ENCODE results near the gene ZNHIT1.

The ZNHIT1 gene

DNA sequence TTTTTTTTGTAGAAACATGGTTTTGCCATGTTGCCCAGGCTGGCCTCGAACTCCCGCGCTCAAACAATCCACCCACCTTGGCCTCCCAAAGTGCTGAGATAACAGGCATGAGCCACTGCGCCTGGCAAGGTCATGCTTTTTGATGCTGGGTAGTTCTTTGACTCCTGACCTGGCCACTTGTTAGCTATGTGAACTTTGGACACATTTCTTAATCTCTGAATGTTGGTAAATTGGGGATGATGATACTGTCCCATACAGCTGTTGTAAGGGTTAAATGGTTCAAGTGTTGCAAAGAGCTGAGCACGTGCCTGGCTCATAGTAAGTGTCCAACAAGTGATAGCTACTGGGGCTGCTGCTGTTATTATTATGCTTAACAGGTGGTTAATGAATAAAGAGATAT, 2.3 kb downstream of the ZNHIT1 start:
- no peak for DNase-seq

DNA sequence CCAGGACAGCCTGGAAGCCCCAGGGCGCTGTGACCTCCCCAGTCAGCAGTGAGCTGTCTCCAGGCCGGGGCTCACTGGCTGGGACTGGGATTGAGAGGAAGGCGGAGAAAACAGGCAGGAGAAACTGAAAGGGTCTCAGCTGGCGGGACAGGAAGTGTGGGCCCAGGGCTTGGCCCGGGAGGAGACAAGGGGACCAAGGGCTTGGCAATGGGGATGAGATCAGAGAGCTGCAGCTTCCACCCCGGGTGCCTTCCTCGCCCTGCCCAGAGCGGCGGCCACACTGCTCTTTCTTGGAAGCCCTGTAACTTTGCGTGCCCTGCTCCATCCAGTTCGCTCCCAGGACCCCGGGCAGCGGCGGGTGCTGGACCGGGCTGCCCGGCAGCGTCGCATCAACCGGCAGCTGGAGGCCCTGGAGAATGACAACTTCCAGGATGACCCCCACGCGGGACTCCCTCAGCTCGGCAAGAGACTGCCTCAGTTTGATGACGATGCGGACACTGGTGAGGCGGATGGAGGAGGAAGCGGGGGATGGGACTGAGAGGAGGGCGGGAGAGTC, 4.4 kb downstream of the ZNHIT1 start:
- DNase-seq = no peak

DNA sequence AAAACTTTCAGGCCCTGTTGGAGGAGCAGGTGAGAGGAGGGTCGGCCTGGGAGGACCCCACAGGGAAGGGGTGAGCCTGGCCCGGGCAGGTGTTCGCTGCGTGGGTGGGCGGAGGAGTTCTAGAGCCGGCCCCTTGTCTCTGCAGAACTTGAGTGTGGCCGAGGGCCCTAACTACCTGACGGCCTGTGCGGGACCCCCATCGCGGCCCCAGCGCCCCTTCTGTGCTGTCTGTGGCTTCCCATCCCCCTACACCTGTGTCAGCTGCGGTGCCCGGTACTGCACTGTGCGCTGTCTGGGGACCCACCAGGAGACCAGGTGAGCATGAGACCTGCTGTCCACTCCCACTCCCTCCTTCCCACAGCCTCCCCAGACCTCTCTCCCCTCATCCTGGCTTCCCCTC, 5.6 kb downstream of the ZNHIT1 start:
- no peak for DNase-seq

- DNase-seq = no peak
Measured at GRCh38 chr7:101225650-101226049, 7.7 kb downstream of the ZNHIT1 start.

GRCh38 chr7:101226721-101227120, 8.8 kb downstream of the ZNHIT1 start:
- DNase-seq = no peak

GRCh38 chr7:101231644-101232043, 13.7 kb downstream of the ZNHIT1 start:
- no peak for DNase-seq

DNA sequence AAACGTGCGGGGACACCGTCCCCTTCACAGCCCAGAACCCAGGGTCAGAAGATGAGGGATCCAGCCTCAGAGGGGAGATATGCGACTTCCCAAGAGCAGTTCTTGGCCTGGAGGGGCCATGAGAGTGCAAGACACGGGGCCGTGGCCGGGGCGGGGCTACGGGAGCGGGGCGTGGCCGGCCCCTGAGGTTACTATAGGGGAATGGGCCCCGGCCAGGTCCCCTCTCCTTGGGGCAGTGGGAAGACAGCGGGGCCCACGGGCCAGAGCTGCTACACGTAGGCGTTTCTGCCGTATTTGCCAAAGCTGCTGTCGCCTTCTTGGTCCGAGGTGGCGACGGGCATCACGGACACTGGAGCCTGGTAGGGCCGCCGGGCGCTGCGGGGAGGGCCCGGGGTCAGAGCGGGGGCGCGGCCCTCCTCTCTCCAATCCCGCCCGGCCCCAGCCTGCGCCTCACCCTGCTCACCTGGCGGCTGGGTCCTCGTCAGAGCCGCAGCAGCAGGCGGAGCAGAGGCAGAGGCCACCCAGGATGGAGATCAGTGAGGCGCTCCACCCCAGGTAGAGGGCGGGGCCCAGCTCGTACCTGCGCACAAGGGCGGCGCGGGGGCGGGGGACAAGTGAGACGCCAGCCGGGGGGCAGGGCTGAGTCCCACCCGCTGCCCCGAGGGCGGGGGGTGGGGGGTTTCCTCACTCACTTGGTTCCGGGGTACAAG, 14.3 kb downstream of the ZNHIT1 start:
- no peak for DNase-seq

DNA sequence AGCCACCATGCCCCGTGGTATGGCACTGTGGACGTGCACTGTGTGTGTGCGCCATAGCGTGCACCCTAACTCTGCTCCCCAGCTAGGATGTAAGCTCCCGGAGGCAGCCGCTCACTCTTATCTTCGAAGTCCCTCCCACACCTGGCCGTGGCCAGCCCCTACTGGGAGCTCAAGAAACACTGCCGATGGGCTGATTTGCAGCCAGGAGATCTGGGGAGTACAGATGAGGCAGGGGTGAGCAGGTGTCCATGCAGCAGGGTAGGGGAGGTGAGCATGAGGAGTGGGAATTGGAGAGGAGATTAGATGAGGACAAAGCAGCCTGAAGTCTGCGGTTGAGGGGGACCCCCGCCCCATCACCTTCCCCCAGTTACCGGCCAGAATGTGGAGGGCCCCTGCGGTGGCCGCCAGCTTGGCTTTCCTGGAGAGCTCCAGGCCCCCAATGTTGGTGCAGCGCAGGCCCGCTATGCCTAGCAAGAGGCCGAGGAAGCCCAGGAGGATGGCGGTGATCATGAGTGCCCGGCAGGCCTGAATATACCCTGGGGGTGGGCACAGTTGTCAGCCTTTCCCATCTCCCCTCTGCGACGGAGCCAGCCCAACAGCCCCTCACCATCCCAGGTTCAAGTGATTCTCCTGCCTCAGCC, 16.1 kb downstream of the ZNHIT1 start:
- DNase-seq = no peak

- DNase-seq = no peak
Measured at GRCh38 chr7:101234636-101235035, 16.7 kb downstream of the ZNHIT1 start.

DNA sequence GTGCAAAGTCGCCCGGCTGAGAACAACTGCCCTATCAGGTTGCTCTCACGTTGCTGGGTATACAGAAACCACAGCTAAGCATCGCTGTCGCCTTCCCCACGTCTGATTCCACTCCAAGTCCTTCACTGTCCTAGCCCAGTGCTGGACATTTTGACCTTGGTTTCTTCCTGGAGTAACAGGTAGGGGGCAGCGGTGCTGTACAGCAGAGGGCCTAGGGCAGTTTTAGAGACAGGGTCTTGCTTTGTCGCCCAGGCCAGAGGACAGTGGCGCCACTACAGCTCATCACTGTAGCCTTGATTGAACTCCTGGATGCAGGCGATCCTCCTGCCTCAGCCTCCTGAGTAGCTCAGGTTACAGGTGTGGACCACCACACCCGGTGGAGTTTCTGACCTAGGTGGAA, 17.1 kb downstream of the ZNHIT1 start:
- DNase-seq = no peak

GRCh38 chr7:101235522-101235921, 17.6 kb downstream of the ZNHIT1 start:
- no peak for DNase-seq

DNA sequence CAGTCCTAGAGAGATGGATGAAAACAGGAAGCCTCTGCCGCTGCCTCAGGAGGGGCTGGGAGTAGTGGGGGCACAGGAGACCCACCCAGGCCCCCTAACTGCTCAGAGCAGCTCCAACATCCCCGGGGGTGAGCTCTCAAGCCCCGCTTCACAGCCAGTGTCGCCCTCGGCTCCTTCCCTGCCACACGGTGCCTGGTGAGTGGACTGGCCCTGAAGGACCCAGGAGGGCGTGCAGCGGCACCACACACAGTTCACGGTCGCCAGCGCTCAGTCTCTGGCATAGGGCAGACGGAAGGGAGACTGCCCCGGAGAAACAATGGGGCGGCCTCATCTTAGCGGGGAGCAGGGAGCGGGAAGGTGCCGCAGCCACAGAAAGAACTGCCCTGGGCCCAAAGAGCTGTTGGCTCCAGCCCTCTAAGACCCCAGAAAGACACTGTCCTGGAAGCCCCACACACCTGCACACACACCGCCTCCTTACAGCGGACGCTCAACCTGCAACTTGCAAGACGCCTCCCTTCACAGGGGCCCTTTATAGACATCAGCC, 18.4 kb downstream of the ZNHIT1 start:
- DNase-seq = no peak

GRCh38 chr7:101237206-101238067, 19.5 kb downstream of the ZNHIT1 start, which contains the start of gene CLDN15:
Gene CLDN15, minus strand, starts transcription at chr7:101237802. Its CDS starts 221 bp downstream, at chr7:101237581.
- DNase-seq = no peak

DNA sequence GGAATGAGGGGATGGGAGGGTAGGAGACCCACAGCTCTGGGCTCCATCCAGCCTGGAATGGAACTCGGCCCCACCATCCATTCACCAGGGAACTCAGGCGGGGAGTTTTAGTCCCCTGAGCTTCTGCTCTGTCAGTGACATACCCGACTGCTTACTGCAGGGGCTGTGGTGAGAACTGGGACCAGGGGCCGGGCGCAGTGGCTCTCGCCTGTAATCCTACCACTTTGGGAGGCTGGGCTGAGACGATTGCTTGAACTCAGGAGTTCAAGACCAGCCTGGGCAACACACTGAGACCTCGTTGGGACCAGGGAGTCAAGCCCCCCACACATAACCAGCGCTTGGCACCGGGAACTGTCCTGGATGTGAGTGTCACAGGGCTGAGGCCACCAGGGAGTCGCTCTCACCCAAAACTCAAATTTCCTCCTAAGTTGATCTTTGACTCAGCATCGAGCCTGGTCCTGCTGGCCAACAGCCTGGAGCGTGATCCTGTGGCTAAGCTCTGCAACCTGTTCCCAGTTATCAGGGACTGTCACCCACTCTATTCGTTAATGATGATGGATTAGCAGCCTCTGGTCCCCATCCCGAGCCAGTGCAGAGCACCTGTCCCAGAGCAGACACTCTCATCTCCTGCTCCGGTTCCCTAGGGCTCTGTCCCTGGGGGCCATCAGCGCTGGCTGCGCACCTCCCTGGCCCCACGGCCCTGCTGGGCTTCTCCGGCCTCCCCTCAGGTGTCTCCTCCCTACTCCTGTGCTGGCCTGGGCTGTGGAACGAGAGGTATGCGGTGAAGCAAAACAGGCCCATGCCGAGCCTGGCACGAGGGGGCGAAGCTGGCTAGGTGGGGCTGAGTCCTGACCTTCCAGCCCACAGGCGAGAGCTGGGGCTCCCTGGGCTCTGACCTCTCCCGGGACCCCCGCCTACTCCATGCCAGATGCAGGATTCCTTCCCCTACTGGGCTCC, 20.5 kb downstream of the ZNHIT1 start:
- no peak for DNase-seq

- no peak for DNase-seq
Measured at GRCh38 chr7:101239191-101239950, 21.4 kb downstream of the ZNHIT1 start.

GRCh38 chr7:101239951-101240220, 21.9 kb downstream of the ZNHIT1 start:
- DNase-seq = no peak

GRCh38 chr7:101240226-101241014, 22.5 kb downstream of the ZNHIT1 start:
- no peak for DNase-seq

DNA sequence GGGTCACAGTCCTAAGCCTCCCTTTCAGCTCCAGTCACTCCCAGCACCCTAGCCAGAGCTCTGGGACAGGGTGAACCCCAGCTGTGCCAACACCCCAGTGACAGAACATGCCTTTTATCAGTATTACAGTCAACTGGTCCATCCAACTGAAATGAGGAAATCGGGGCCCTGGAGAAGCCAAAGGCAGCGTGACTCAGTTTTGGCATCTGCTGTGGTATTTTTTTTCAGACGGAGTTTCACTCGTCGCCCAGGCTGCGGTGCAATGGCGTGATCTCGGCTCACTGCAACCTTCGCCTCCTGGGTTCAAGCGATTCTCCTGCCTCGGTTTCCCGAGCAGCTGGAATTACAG, 23.0 kb downstream of the ZNHIT1 start:
- no peak for DNase-seq

DNA sequence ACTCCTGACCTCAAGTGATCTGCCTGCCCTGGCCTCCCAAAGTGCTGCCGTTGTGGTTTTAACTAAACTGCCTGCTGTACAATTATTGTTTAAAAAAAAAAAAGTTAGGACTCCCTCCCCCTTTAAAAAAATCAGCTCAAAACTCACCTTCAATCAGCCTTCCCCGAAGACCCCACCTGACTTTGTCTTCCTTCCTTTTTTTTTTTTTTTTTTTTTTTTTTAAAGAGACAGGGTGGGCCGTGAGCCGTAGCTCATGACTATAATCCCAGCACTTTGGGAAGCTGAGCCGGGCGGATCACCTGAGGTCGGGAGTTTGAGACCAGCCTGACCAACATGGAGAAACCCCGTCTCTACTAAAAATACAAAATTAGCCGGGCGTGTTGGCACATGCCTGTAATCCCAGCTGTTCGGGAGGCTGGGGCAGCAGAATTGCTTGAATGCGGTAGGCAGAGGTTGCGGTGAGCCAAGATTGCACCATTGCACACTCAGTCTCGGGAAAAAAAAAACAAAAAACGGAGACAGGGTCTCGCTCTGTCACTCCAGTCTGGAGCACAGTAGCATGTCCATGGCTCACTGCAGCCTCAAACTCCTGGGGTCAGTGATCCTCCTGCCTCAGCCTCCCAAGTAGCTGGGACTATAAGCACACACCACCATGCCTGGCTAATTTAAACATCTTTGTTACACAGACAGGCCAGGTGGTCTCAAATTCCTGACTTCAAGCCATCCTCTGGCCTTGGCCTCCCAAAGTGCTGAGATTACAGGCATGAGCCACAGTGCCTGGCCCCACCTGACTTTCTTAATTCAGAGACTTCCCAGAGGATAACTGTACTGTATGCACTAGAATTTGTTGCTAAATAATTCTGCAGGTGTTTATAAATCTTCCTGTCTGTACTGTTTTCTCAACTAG, 23.7 kb downstream of the ZNHIT1 start:
- no peak for DNase-seq
